H1 (cell line): Measurements from ENCODE around the gene RAVER2. TPM values are rescaled to one million over a fixed set of nuclear protein-coding genes. Genes with fewer than 3 reads are reported as not detected.

Experiments used
- ASH2L ChIP-seq: fragments of 200-600, 300-600 bp; sonication (generic); IDR thresholded peaks from one replicate; pipeline ENCODE4 v1.7.1; 2017; ENCODE audit warnings: low read length
- EP300 ChIP-seq, 2 experiments: IDR thresholded peaks; 1 replicate in 1 of 2; 2 replicates in 1 of 2; pipeline ENCODE4 v1.6.1; 2011 to 2012; ENCODE audit warnings: low read depth in 2 of 2, low read length in 2 of 2, mild to moderate bottlenecking in 2 of 2, borderline replicate concordance in 1 of 2, inconsistent platforms in 1 of 2, moderate library complexity in 1 of 2
- GABPA ChIP-seq: IDR thresholded peaks from 2 replicates; pipeline ENCODE4 v1.6.1; 2011; ENCODE audit warnings: mild to moderate bottlenecking, low read length, moderate library complexity, borderline replicate concordance; ENCODE audit not compliant: insufficient read depth
- RBBP5 ChIP-seq: IDR thresholded peaks from 2 replicates; pipeline ENCODE4 v1.7.1; 2012; ENCODE audit warnings: low read depth, mild to moderate bottlenecking, inconsistent platforms, low read length, moderate library complexity, borderline replicate concordance
- SIX5 ChIP-seq: IDR thresholded peaks from 2 replicates; pipeline ENCODE4 v1.6.1; 2011; ENCODE audit warnings: mild to moderate bottlenecking, low read depth, low read length
- polyA plus RNA-seq, 7 experiments: library from polyadenylated mRNA; depleted of rRNA in 3 of 7; stranded (reverse) in 5 of 7; unstranded in 2 of 7; fragments of >200 nt in 5 of 7; fragments of 200-250 nt in 2 of 7; gene quantifications; 1 replicate in 5 of 7; 2 replicates in 1 of 7; 4 replicates in 1 of 7; pipeline versions ENCODE4 v1.2.1 to v1.2.3, GENCODE V29; 2011 to 2013; ENCODE audit warnings: missing spikeins in 2 of 7, mixed read lengths in 2 of 7
- total RNA-seq: library from RNA; stranded (reverse); fragmentation: NEBNext Ultra II Directional; extraction: Animal tissue kit (Norgen Biotek cat#: 25700); gene quantifications from 2 replicates; pipeline ENCODE4 v1.2.1, GENCODE V29; 2021
- TF ChIP-seq, protein P1 (sequence below): fragments of 300-600 bp; sonication (generic); IDR thresholded peaks from 2 replicates; pipeline ENCODE4 v1.7.1; 2012; ENCODE audit warnings: low read length, moderate library complexity, mild to moderate bottlenecking, inconsistent platforms; ENCODE audit not compliant: insufficient replicate concordance
- TF ChIP-seq, protein P2 (sequence below): IDR thresholded peaks from 2 replicates; pipeline ENCODE4 v1.6.1; 2011; ENCODE audit warnings: low read length, improper control_type of control experiment
- TF ChIP-seq, protein P3 (sequence below): IDR thresholded peaks from 2 replicates; pipeline ENCODE4 v1.6.1; 2012; ENCODE audit warnings: inconsistent platforms

Gene RAVER2
- total and polyA plus RNA-seq, 2 of the 8 experiments (the other 6 are each of a cell fraction or from before 2014, with no cell fraction given): 10.5 to 19.5 TPM

DNA sequence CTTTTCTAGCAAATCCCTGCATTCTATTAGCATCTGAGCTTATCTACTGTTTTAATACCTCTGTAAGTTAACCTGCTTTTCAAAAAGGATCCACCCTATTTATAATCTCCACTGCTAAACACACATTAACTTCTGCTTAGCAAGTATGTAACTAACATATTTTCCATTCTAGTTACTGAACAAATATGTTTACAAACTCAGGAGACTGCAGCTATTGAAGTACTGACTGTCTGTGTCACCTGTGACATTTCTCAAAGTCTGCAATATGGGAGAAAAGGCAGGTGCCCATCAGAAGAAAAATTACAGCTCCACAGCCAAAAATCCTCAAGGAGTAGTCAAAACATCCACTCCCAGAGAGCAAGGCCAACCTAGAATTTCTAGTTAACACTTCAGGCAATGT lies 133.2 kb downstream of the RAVER2 start (continued):
- TF ChIP-seq, protein P1, sequence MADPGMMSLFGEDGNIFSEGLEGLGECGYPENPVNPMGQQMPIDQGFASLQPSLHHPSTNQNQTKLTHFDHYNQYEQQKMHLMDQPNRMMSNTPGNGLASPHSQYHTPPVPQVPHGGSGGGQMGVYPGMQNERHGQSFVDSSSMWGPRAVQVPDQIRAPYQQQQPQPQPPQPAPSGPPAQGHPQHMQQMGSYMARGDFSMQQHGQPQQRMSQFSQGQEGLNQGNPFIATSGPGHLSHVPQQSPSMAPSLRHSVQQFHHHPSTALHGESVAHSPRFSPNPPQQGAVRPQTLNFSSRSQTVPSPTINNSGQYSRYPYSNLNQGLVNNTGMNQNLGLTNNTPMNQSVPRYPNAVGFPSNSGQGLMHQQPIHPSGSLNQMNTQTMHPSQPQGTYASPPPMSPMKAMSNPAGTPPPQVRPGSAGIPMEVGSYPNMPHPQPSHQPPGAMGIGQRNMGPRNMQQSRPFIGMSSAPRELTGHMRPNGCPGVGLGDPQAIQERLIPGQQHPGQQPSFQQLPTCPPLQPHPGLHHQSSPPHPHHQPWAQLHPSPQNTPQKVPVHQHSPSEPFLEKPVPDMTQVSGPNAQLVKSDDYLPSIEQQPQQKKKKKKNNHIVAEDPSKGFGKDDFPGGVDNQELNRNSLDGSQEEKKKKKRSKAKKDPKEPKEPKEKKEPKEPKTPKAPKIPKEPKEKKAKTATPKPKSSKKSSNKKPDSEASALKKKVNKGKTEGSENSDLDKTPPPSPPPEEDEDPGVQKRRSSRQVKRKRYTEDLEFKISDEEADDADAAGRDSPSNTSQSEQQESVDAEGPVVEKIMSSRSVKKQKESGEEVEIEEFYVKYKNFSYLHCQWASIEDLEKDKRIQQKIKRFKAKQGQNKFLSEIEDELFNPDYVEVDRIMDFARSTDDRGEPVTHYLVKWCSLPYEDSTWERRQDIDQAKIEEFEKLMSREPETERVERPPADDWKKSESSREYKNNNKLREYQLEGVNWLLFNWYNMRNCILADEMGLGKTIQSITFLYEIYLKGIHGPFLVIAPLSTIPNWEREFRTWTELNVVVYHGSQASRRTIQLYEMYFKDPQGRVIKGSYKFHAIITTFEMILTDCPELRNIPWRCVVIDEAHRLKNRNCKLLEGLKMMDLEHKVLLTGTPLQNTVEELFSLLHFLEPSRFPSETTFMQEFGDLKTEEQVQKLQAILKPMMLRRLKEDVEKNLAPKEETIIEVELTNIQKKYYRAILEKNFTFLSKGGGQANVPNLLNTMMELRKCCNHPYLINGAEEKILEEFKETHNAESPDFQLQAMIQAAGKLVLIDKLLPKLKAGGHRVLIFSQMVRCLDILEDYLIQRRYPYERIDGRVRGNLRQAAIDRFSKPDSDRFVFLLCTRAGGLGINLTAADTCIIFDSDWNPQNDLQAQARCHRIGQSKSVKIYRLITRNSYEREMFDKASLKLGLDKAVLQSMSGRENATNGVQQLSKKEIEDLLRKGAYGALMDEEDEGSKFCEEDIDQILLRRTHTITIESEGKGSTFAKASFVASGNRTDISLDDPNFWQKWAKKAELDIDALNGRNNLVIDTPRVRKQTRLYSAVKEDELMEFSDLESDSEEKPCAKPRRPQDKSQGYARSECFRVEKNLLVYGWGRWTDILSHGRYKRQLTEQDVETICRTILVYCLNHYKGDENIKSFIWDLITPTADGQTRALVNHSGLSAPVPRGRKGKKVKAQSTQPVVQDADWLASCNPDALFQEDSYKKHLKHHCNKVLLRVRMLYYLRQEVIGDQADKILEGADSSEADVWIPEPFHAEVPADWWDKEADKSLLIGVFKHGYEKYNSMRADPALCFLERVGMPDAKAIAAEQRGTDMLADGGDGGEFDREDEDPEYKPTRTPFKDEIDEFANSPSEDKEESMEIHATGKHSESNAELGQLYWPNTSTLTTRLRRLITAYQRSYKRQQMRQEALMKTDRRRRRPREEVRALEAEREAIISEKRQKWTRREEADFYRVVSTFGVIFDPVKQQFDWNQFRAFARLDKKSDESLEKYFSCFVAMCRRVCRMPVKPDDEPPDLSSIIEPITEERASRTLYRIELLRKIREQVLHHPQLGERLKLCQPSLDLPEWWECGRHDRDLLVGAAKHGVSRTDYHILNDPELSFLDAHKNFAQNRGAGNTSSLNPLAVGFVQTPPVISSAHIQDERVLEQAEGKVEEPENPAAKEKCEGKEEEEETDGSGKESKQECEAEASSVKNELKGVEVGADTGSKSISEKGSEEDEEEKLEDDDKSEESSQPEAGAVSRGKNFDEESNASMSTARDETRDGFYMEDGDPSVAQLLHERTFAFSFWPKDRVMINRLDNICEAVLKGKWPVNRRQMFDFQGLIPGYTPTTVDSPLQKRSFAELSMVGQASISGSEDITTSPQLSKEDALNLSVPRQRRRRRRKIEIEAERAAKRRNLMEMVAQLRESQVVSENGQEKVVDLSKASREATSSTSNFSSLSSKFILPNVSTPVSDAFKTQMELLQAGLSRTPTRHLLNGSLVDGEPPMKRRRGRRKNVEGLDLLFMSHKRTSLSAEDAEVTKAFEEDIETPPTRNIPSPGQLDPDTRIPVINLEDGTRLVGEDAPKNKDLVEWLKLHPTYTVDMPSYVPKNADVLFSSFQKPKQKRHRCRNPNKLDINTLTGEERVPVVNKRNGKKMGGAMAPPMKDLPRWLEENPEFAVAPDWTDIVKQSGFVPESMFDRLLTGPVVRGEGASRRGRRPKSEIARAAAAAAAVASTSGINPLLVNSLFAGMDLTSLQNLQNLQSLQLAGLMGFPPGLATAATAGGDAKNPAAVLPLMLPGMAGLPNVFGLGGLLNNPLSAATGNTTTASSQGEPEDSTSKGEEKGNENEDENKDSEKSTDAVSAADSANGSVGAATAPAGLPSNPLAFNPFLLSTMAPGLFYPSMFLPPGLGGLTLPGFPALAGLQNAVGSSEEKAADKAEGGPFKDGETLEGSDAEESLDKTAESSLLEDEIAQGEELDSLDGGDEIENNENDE: no peak
- TF ChIP-seq GABPA (no peak), EP300 (IDR thresholded peaks at IDR 0.05; ENCODE audit: borderline replicate concordance in 1 of 2, low read depth in 2 of 2, low read length in 2 of 2) (no peak), RBBP5 (no peak), SIX5 (no peak), ASH2L (no peak)
- TF ChIP-seq, protein P2, sequence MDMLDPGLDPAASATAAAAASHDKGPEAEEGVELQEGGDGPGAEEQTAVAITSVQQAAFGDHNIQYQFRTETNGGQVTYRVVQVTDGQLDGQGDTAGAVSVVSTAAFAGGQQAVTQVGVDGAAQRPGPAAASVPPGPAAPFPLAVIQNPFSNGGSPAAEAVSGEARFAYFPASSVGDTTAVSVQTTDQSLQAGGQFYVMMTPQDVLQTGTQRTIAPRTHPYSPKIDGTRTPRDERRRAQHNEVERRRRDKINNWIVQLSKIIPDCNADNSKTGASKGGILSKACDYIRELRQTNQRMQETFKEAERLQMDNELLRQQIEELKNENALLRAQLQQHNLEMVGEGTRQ: no peak
- TF ChIP-seq, protein P3, sequence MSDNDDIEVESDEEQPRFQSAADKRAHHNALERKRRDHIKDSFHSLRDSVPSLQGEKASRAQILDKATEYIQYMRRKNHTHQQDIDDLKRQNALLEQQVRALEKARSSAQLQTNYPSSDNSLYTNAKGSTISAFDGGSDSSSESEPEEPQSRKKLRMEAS: no peak
